Fibroblast of mammary gland (primary cell): Measurements from ENCODE around the gene KIAA1958.

ENCODE experiments used
- DNase-seq: peaks from one replicate; pipeline ENCODE4 v3.0.0-alpha.2; 2010; ENCODE audit warnings: low read depth
- H3K4me3 ChIP-seq: 2 replicates; pipeline ENCODE4 v1.5.1; 2011; ENCODE audit warnings: low read depth, mild to moderate bottlenecking, low read length, moderate library complexity; ENCODE audit not compliant: control insufficient read depth
- TF ChIP-seq, protein P1 (sequence below): conservative IDR thresholded peaks from 2 replicates; pipeline ENCODE4 v1.5.1; 2011; ENCODE audit warnings: low read depth, low read length, inconsistent platforms; ENCODE audit not compliant: control insufficient read depth, insufficient read depth

The KIAA1958 gene

GRCh38 chr9:112496074-112496722 is 9.6 kb downstream of the KIAA1958 start:
- TF ChIP-seq, protein P1, sequence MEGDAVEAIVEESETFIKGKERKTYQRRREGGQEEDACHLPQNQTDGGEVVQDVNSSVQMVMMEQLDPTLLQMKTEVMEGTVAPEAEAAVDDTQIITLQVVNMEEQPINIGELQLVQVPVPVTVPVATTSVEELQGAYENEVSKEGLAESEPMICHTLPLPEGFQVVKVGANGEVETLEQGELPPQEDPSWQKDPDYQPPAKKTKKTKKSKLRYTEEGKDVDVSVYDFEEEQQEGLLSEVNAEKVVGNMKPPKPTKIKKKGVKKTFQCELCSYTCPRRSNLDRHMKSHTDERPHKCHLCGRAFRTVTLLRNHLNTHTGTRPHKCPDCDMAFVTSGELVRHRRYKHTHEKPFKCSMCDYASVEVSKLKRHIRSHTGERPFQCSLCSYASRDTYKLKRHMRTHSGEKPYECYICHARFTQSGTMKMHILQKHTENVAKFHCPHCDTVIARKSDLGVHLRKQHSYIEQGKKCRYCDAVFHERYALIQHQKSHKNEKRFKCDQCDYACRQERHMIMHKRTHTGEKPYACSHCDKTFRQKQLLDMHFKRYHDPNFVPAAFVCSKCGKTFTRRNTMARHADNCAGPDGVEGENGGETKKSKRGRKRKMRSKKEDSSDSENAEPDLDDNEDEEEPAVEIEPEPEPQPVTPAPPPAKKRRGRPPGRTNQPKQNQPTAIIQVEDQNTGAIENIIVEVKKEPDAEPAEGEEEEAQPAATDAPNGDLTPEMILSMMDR, result no peak
- H3K4me3 ChIP-seq, result no peak overlapping the region
- DNase-seq, result no peak

GRCh38 chr9:112500842-112501241 is 14.2 kb downstream of the KIAA1958 start:
- TF ChIP-seq, protein P1, result no peak
- no peak overlapping the region for H3K4me3 ChIP-seq
- DNase-seq, result no peak

DNA sequence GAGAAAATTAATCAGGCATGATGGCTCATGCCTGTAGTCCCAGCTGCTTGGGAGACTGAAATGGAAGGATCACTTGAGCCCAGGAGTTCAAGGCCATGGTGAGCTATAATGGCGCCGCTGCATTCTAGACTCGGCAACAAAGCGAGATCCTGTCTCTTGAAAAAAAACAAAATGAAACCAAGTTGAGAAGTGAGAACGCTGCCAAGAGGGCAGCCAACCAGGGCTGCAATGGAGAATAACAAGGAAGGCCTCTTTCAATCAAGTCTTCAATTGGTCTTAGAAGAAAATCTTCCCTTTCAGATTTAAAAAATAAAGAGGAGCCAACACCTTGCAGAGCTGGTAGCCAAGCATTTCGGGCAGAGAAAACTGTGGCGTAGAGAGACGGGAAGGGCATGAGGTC is 14.7 kb downstream of the KIAA1958 start:
- no peak overlapping the region for H3K4me3 ChIP-seq
- no peak for DNase-seq
- TF ChIP-seq, protein P1, result no peak

DNA sequence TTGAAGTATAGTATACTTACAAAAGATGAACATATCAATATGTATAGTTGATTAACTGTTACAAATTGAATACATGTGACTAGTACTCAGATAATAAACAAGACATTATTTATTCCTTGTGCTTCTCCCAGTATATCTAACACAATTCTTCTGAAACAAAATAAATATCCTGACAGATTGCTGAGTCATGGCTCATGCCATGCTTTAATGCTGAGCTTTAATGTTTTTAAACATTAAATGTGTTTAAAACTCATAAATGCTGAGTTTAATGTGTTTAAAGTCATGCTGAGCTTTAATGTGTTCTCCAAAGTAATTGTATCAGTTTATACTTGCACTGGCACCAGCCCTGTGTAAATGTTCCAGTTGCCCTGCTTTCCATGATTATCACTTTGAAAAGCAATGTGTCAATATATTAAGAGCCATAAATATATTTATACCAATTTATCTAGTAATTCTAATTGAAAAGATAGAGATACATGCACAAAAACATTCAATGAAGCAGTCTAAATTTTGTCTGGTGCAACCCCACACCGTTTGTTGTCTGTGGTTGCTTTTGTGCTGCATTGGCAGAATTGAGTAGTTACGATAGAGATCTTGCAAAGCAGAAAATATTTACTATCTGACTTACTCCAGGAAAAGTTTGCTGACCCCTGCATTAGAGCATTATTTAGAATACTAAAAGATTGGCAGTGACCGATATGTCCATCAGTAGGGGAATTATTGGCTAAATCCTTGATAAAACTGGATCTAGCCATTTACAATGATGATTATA is 15.7 kb downstream of the KIAA1958 start:
- no peak overlapping the region for H3K4me3 ChIP-seq
- no peak for DNase-seq
- TF ChIP-seq, protein P1, result no peak

GRCh38 chr9:112503170-112503569 is 16.5 kb downstream of the KIAA1958 start:
- H3K4me3 ChIP-seq, result no peak overlapping the region
- TF ChIP-seq, protein P1, result no peak
- DNase-seq, result no peak

DNA sequence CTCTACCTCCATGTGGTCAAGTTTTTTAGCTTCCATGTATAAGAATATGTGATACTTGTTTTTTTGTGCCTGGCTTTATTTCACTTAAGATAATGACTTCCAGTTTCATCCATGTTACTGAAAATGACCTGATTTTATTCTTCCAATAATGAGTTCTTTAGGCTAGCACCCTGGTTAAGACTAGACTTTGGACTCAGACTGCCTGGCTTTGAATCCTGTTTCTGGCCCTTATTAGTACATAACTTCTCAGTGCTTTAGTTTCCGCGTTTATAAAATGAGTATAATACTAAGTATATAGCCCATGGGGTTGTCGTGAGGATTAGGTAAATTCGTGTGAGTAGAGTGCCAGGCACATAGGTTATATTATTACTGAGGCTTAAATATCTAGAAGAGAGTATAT is 18.5 kb downstream of the KIAA1958 start:
- H3K4me3 ChIP-seq, result no peak overlapping the region
- TF ChIP-seq, protein P1, result no peak
- no peak for DNase-seq
